Measurements from ENCODE around the gene OCIAD1.

DNA sequence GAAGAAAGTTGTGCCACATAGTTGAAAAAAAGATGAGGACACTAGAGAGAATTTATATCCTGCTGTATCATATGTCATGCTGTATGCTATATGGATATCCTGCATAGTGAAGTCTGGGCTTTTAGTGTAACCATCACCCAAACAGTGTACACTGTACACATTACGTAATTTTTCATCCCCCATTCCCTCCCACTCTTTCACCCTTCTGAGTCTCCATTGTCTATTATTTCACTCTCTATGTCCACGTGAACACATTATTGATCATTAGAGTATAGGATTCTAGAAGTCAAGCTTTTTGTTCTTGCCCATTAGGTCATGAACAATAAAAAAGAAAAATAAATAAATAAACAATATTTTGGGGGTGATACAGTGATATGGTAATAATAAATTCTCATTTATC lies 32.8 kb upstream of the OCIAD1 start:
- TF ChIP-seq, protein P1, sequence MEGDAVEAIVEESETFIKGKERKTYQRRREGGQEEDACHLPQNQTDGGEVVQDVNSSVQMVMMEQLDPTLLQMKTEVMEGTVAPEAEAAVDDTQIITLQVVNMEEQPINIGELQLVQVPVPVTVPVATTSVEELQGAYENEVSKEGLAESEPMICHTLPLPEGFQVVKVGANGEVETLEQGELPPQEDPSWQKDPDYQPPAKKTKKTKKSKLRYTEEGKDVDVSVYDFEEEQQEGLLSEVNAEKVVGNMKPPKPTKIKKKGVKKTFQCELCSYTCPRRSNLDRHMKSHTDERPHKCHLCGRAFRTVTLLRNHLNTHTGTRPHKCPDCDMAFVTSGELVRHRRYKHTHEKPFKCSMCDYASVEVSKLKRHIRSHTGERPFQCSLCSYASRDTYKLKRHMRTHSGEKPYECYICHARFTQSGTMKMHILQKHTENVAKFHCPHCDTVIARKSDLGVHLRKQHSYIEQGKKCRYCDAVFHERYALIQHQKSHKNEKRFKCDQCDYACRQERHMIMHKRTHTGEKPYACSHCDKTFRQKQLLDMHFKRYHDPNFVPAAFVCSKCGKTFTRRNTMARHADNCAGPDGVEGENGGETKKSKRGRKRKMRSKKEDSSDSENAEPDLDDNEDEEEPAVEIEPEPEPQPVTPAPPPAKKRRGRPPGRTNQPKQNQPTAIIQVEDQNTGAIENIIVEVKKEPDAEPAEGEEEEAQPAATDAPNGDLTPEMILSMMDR (conservative IDR thresholded peaks at IDR 0.05) = no peak
- TF ChIP-seq EZH2 (IDR thresholded peaks at IDR 0.05; ENCODE audit: low read depth) = no peak
